Fibroblast of skin of left quadriceps (primary cell): ENCODE results near the gene CFAP161.
A peak's percentile ranks its signal among the peaks of the same experiment; 100 is the strongest.

ENCODE experiments used
- DNase-seq, 2 experiments: peaks; one replicate each; pipeline ENCODE4 v3.0.0-alpha.2; 2013; ENCODE audit warnings: low read depth in 2 of 2

CFAP161 gene

GRCh38 chr15:81133782-81134461 is at the start of gene CFAP161:
Gene CFAP161 (plus strand): TSS chr15:81134270. CDS start chr15:81134330, 60 bp downstream.
- peak; percentile 45 to 47 for DNase-seq

- no peak for DNase-seq
Observed at GRCh38 chr15:81084716-81085115, 49.4 kb upstream of the CFAP161 start.

GRCh38 chr15:81085213-81085612 is 48.9 kb upstream of the CFAP161 start:
- DNase-seq: no peak

- DNase-seq: no peak
Observed at GRCh38 chr15:81085898-81086297, 48.2 kb upstream of the CFAP161 start.

GRCh38 chr15:81087066-81087465 is 47.0 kb upstream of the CFAP161 start:
- no peak for DNase-seq

GRCh38 chr15:81087694-81088093 is 46.4 kb upstream of the CFAP161 start:
- DNase-seq: no peak

- DNase-seq: no peak
Observed at GRCh38 chr15:81088470-81089013, 45.5 kb upstream of the CFAP161 start.

- DNase-seq: peak; percentile 94 to 95
Observed at GRCh38 chr15:81091889-81092558, 42.0 kb upstream of the CFAP161 start.

GRCh38 chr15:81092559-81092902 is 41.5 kb upstream of the CFAP161 start:
- DNase-seq: no peak

- no peak for DNase-seq
Observed at GRCh38 chr15:81093961-81094360, 40.1 kb upstream of the CFAP161 start.

GRCh38 chr15:81095690-81096365 is 38.2 kb upstream of the CFAP161 start:
- no peak for DNase-seq

- DNase-seq: no peak
Observed at GRCh38 chr15:81096398-81096797, 37.7 kb upstream of the CFAP161 start.

- DNase-seq: no peak
Observed at GRCh38 chr15:81097116-81097889, 36.8 kb upstream of the CFAP161 start.

- no peak for DNase-seq
Observed at GRCh38 chr15:81097890-81098280, 36.2 kb upstream of the CFAP161 start.

GRCh38 chr15:81098349-81098748 is 35.7 kb upstream of the CFAP161 start:
- DNase-seq: no peak

- DNase-seq: no peak
Observed at GRCh38 chr15:81098861-81099651, 35.0 kb upstream of the CFAP161 start.

- no peak for DNase-seq
Observed at GRCh38 chr15:81101894-81102815, 31.9 kb upstream of the CFAP161 start.

- DNase-seq: no peak
Observed at GRCh38 chr15:81103857-81104256, 30.2 kb upstream of the CFAP161 start.

GRCh38 chr15:81105545-81105944 is 28.5 kb upstream of the CFAP161 start:
- peak; percentile 39 to 42 for DNase-seq

- DNase-seq: peak; percentile 65 to 72
Observed at GRCh38 chr15:81106560-81106959, 27.5 kb upstream of the CFAP161 start.
